ENCODE measurements around the gene GAS2L1.
A peak's percentile ranks its signal among the peaks of the same experiment; 100 is the strongest.
"Not testable (repeated sequence)": the region's sequence is repeated elsewhere in the genome, so short reads cannot be mapped to it uniquely, and the experiment has no call there.

GAS2L1 gene

GRCh38 chr22:29341056-29341848 is 34.8 kb downstream of the GAS2L1 start:
- H3K4me3 ChIP-seq (ENCODE audit: low read depth in 1 of 5, low read length in 5 of 5): no peak overlapping the region
- no peaks in the 10 kb centered on the region for H3K27me3 ChIP-seq (ENCODE audit: control insufficient read depth in 5 of 5, insufficient read depth in 4 of 5, low read length in 5 of 5)
- H3K27ac ChIP-seq (ENCODE audit: low read depth, low read length): no peak overlapping the region
- H3K9me3 ChIP-seq (ENCODE audit: control insufficient read depth in 5 of 5, low read length in 5 of 5): no peaks in the 10 kb centered on the region
- H3K9ac ChIP-seq (ENCODE audit: low read length in 5 of 5): peak overlapping the region in 1 of 5 donors; percentile 14
- peaks cover 0 to 35% (median 29%) of the 10 kb centered on the region in 5 donors for H3K4me1 ChIP-seq (ENCODE audit: control insufficient read depth in 5 of 5, insufficient read depth in 5 of 5, low read length in 5 of 5)
- H3K36me3 ChIP-seq (ENCODE audit: control insufficient read depth in 5 of 5, insufficient read depth in 5 of 5, low read length in 5 of 5): peaks cover 0 to 85% (median 71%) of the 10 kb centered on the region in 5 donors

- Histone ChIP-seq H3K27me3 (ENCODE audit: control insufficient read depth in 5 of 5, insufficient read depth in 4 of 5, low read length in 5 of 5) (no peaks in the 10 kb centered on the region), H3K27ac (ENCODE audit: low read depth, low read length) (no peak overlapping the region), H3K36me3 (ENCODE audit: control insufficient read depth in 5 of 5, insufficient read depth in 5 of 5, low read length in 5 of 5) (peaks cover 0 to 86% (median 72%) of the 10 kb centered on the region in 5 donors), H3K9me3 (ENCODE audit: control insufficient read depth in 5 of 5, low read length in 5 of 5) (no peaks in the 10 kb centered on the region), H3K4me3 (ENCODE audit: low read depth in 1 of 5, low read length in 5 of 5) (no peak overlapping the region), H3K9ac (ENCODE audit: low read length in 5 of 5) (no peak overlapping the region), H3K4me1 (ENCODE audit: control insufficient read depth in 5 of 5, insufficient read depth in 5 of 5, low read length in 5 of 5) (peaks cover 0 to 35% (median 29%) of the 10 kb centered on the region in 5 donors)
Measured at GRCh38 chr22:29341849-29342127, 35.3 kb downstream of the GAS2L1 start.

- peaks cover 0 to 86% (median 72%) of the 10 kb centered on the region in 5 donors for H3K36me3 ChIP-seq (ENCODE audit: control insufficient read depth in 5 of 5, insufficient read depth in 5 of 5, low read length in 5 of 5)
Measured at GRCh38 chr22:29342177-29342576, 35.7 kb downstream of the GAS2L1 start.

GRCh38 chr22:29342577-29343312 is 36.3 kb downstream of the GAS2L1 start:
- Histone ChIP-seq H3K27me3 (ENCODE audit: control insufficient read depth in 5 of 5, insufficient read depth in 4 of 5, low read length in 5 of 5) (no peaks in the 10 kb centered on the region), H3K9me3 (ENCODE audit: control insufficient read depth in 5 of 5, low read length in 5 of 5) (no peaks in the 10 kb centered on the region), H3K4me3 (ENCODE audit: low read depth in 1 of 5, low read length in 5 of 5) (no peak overlapping the region), H3K27ac (ENCODE audit: low read depth, low read length) (no peak overlapping the region), H3K4me1 (ENCODE audit: control insufficient read depth in 5 of 5, insufficient read depth in 5 of 5, low read length in 5 of 5) (peaks cover 3 to 35% (median 28%) of the 10 kb centered on the region in 5 donors), H3K36me3 (ENCODE audit: control insufficient read depth in 5 of 5, insufficient read depth in 5 of 5, low read length in 5 of 5) (peaks cover 1 to 86% (median 72%) of the 10 kb centered on the region in 5 donors), H3K9ac (ENCODE audit: low read length in 5 of 5) (no peak overlapping the region)

More at GRCh38 chr22:29342177-29342576, 35.7 kb downstream of the GAS2L1 start:
- Histone ChIP-seq H3K4me1 (ENCODE audit: control insufficient read depth in 5 of 5, insufficient read depth in 5 of 5, low read length in 5 of 5) (peaks cover 3 to 35% (median 29%) of the 10 kb centered on the region in 5 donors), H3K9ac (ENCODE audit: low read length in 5 of 5) (no peak overlapping the region), H3K9me3 (ENCODE audit: control insufficient read depth in 5 of 5, low read length in 5 of 5) (no peaks in the 10 kb centered on the region), H3K4me3 (ENCODE audit: low read depth in 1 of 5, low read length in 5 of 5) (no peak overlapping the region), H3K27ac (ENCODE audit: low read depth, low read length) (no peak overlapping the region), H3K27me3 (ENCODE audit: control insufficient read depth in 5 of 5, insufficient read depth in 4 of 5, low read length in 5 of 5) (no peaks in the 10 kb centered on the region)

- Histone ChIP-seq H3K36me3 (ENCODE audit: control insufficient read depth in 5 of 5, insufficient read depth in 5 of 5, low read length in 5 of 5) (peaks cover 7 to 86% (median 71%) of the 10 kb centered on the region in 5 donors), H3K27ac (ENCODE audit: low read depth, low read length) (no peak overlapping the region), H3K27me3 (ENCODE audit: control insufficient read depth in 5 of 5, insufficient read depth in 4 of 5, low read length in 5 of 5) (no peaks in the 10 kb centered on the region), H3K9me3 (ENCODE audit: control insufficient read depth in 5 of 5, low read length in 5 of 5) (no peaks in the 10 kb centered on the region), H3K4me3 (ENCODE audit: low read depth in 1 of 5, low read length in 5 of 5) (no peak overlapping the region), H3K9ac (ENCODE audit: low read length in 5 of 5) (no peak overlapping the region), H3K4me1 (ENCODE audit: control insufficient read depth in 5 of 5, insufficient read depth in 5 of 5, low read length in 5 of 5) (peaks cover 3 to 39% (median 27%) of the 10 kb centered on the region in 5 donors)
Measured at GRCh38 chr22:29343313-29343805, 36.9 kb downstream of the GAS2L1 start.

GRCh38 chr22:29344137-29344536 is 37.7 kb downstream of the GAS2L1 start:
- Histone ChIP-seq H3K4me3 (ENCODE audit: low read depth in 1 of 5, low read length in 5 of 5) (no peak overlapping the region), H3K27me3 (ENCODE audit: control insufficient read depth in 5 of 5, insufficient read depth in 4 of 5, low read length in 5 of 5) (no peaks in the 10 kb centered on the region), H3K9ac (ENCODE audit: low read length in 5 of 5) (no peak overlapping the region), H3K36me3 (ENCODE audit: control insufficient read depth in 5 of 5, insufficient read depth in 5 of 5, low read length in 5 of 5) (peaks cover 11 to 86% (median 72%) of the 10 kb centered on the region in 5 donors), H3K9me3 (ENCODE audit: control insufficient read depth in 5 of 5, low read length in 5 of 5) (no peaks in the 10 kb centered on the region), H3K4me1 (ENCODE audit: control insufficient read depth in 5 of 5, insufficient read depth in 5 of 5, low read length in 5 of 5) (peaks cover 3 to 39% (median 27%) of the 10 kb centered on the region in 5 donors), H3K27ac (ENCODE audit: low read depth, low read length) (no peak overlapping the region)

- H3K9ac ChIP-seq (ENCODE audit: low read length in 5 of 5); H3K9me3 ChIP-seq (ENCODE audit: control insufficient read depth in 5 of 5, low read length in 5 of 5); H3K27ac ChIP-seq (ENCODE audit: low read depth, low read length); H3K27me3 ChIP-seq (ENCODE audit: control insufficient read depth in 5 of 5, insufficient read depth in 4 of 5, low read length in 5 of 5); H3K4me3 ChIP-seq (ENCODE audit: low read depth in 1 of 5, low read length in 5 of 5): not testable (repeated sequence)
- peaks cover 11 to 86% (median 72%) of the 10 kb centered on the region in 5 donors for H3K36me3 ChIP-seq (ENCODE audit: control insufficient read depth in 5 of 5, insufficient read depth in 5 of 5, low read length in 5 of 5)
- H3K4me1 ChIP-seq (ENCODE audit: control insufficient read depth in 5 of 5, insufficient read depth in 5 of 5, low read length in 5 of 5): peaks cover 3 to 39% (median 27%) of the 10 kb centered on the region in 5 donors
Measured at GRCh38 chr22:29344889-29345288, 38.4 kb downstream of the GAS2L1 start.

- H3K27ac ChIP-seq (ENCODE audit: low read depth, low read length): no peak overlapping the region
- H3K27me3 ChIP-seq (ENCODE audit: control insufficient read depth in 5 of 5, insufficient read depth in 4 of 5, low read length in 5 of 5): no peaks in the 10 kb centered on the region
- no peak overlapping the region for H3K9ac ChIP-seq (ENCODE audit: low read length in 5 of 5)
- H3K9me3 ChIP-seq (ENCODE audit: control insufficient read depth in 5 of 5, low read length in 5 of 5): no peaks in the 10 kb centered on the region
- peaks cover 11 to 86% (median 72%) of the 10 kb centered on the region in 5 donors for H3K36me3 ChIP-seq (ENCODE audit: control insufficient read depth in 5 of 5, insufficient read depth in 5 of 5, low read length in 5 of 5)
- peaks cover 3 to 39% (median 27%) of the 10 kb centered on the region in 5 donors for H3K4me1 ChIP-seq (ENCODE audit: control insufficient read depth in 5 of 5, insufficient read depth in 5 of 5, low read length in 5 of 5)
- no peak overlapping the region for H3K4me3 ChIP-seq (ENCODE audit: low read depth in 1 of 5, low read length in 5 of 5)
Measured at GRCh38 chr22:29345932-29346331, 39.5 kb downstream of the GAS2L1 start.

GRCh38 chr22:29346659-29347058 is 40.2 kb downstream of the GAS2L1 start:
- no peaks in the 10 kb centered on the region for H3K27me3 ChIP-seq (ENCODE audit: control insufficient read depth in 5 of 5, insufficient read depth in 4 of 5, low read length in 5 of 5)
- no peak overlapping the region for H3K27ac ChIP-seq (ENCODE audit: low read depth, low read length)
- H3K9me3 ChIP-seq (ENCODE audit: control insufficient read depth in 5 of 5, low read length in 5 of 5): no peaks in the 10 kb centered on the region
- H3K36me3 ChIP-seq (ENCODE audit: control insufficient read depth in 5 of 5, insufficient read depth in 5 of 5, low read length in 5 of 5): peaks cover 11 to 86% (median 72%) of the 10 kb centered on the region in 5 donors
- no peak overlapping the region for H3K4me3 ChIP-seq (ENCODE audit: low read depth in 1 of 5, low read length in 5 of 5)
- H3K9ac ChIP-seq (ENCODE audit: low read length in 5 of 5): no peak overlapping the region
- H3K4me1 ChIP-seq (ENCODE audit: control insufficient read depth in 5 of 5, insufficient read depth in 5 of 5, low read length in 5 of 5): peaks cover 3 to 39% (median 27%) of the 10 kb centered on the region in 5 donors

- H3K9ac ChIP-seq (ENCODE audit: low read length in 5 of 5): no peak overlapping the region
- no peak overlapping the region for H3K27ac ChIP-seq (ENCODE audit: low read depth, low read length)
- peaks cover 13 to 86% (median 75%) of the 10 kb centered on the region in 5 donors for H3K36me3 ChIP-seq (ENCODE audit: control insufficient read depth in 5 of 5, insufficient read depth in 5 of 5, low read length in 5 of 5)
Measured at GRCh38 chr22:29348041-29348440, 41.6 kb downstream of the GAS2L1 start.

More at GRCh38 chr22:29348041-29348440, 41.6 kb downstream of the GAS2L1 start:
- Histone ChIP-seq H3K4me1 (ENCODE audit: control insufficient read depth in 5 of 5, insufficient read depth in 5 of 5, low read length in 5 of 5) (peaks cover 3 to 30% (median 16%) of the 10 kb centered on the region in 5 donors), H3K4me3 (ENCODE audit: low read depth in 1 of 5, low read length in 5 of 5) (no peak overlapping the region), H3K27me3 (ENCODE audit: control insufficient read depth in 5 of 5, insufficient read depth in 4 of 5, low read length in 5 of 5) (no peaks in the 10 kb centered on the region), H3K9me3 (ENCODE audit: control insufficient read depth in 5 of 5, low read length in 5 of 5) (no peaks in the 10 kb centered on the region)
